ENCODE data around the gene MYO7B.

GRCh38 chr2:127525691-127526131 is 9.8 kb upstream of the MYO7B start:
- TF ChIP-seq CTCF (IDR thresholded peaks at IDR 0.05; ENCODE audit: low read length) (no peak), EZH2phosphoT487 (IDR thresholded peaks at IDR 0.05; ENCODE audit: low read length) (no peak), EZH2 (optimal IDR thresholded peaks at IDR 0.05; ENCODE audit: low read depth, low read length) (no peak)
